DMS79 (cell line): Measurements from ENCODE around the gene ARHGEF7.
"Not testable (repeated sequence)": the region's sequence is repeated elsewhere in the genome, so short reads cannot be mapped to it uniquely, and the experiment has no call there.

ENCODE experiments used
- DNase-seq: peaks from one replicate; lab custom pipeline; 2025; lab: John Stamatoyannopoulos, UW

ARHGEF7 gene

GRCh38 chr13:111115061-111115964, at the start of gene ARHGEF7:
Gene ARHGEF7 (plus strand): TSS chr13:111115310. CDS start chr13:111115527, 217 bp downstream.
- peak; percentile 52 for DNase-seq

- no peak for DNase-seq
Observed at GRCh38 chr13:111065698-111066097, 49.4 kb upstream of the ARHGEF7 start.

GRCh38 chr13:111066544-111066943, 48.6 kb upstream of the ARHGEF7 start:
- no peak for DNase-seq

- no peak for DNase-seq
Observed at GRCh38 chr13:111068009-111068350, 47.1 kb upstream of the ARHGEF7 start.

GRCh38 chr13:111071120-111071519, 44.0 kb upstream of the ARHGEF7 start:
- DNase-seq: not testable (repeated sequence)

GRCh38 chr13:111071526-111071925, 43.6 kb upstream of the ARHGEF7 start:
- not testable (repeated sequence) for DNase-seq

- no peak for DNase-seq
Observed at GRCh38 chr13:111074826-111075225, 40.3 kb upstream of the ARHGEF7 start.

- DNase-seq: no peak
Observed at GRCh38 chr13:111076155-111077013, 38.7 kb upstream of the ARHGEF7 start.

GRCh38 chr13:111079375-111079774, 35.7 kb upstream of the ARHGEF7 start:
- DNase-seq: no peak

- no peak for DNase-seq
Observed at GRCh38 chr13:111080642-111081041, 34.5 kb upstream of the ARHGEF7 start.

GRCh38 chr13:111082240-111082639, 32.9 kb upstream of the ARHGEF7 start:
- no peak for DNase-seq

- not testable (repeated sequence) for DNase-seq
Observed at GRCh38 chr13:111082769-111083168, 32.3 kb upstream of the ARHGEF7 start.

- DNase-seq: not testable (repeated sequence)
Observed at GRCh38 chr13:111083693-111084092, 31.4 kb upstream of the ARHGEF7 start.

GRCh38 chr13:111090169-111090568, 24.9 kb upstream of the ARHGEF7 start:
- DNase-seq: no peak

- no peak for DNase-seq
Observed at GRCh38 chr13:111092685-111093084, 22.4 kb upstream of the ARHGEF7 start.

- no peak for DNase-seq
Observed at GRCh38 chr13:111093136-111093535, 22.0 kb upstream of the ARHGEF7 start.

- no peak for DNase-seq
Observed at GRCh38 chr13:111093634-111094033, 21.5 kb upstream of the ARHGEF7 start.

GRCh38 chr13:111095031-111095840, 19.9 kb upstream of the ARHGEF7 start:
- peak; percentile 88 for DNase-seq

GRCh38 chr13:111095911-111096501, 19.1 kb upstream of the ARHGEF7 start:
- no peak for DNase-seq

- no peak for DNase-seq
Observed at GRCh38 chr13:111099290-111099689, 15.8 kb upstream of the ARHGEF7 start.

- no peak for DNase-seq
Observed at GRCh38 chr13:111110054-111110453, 5.1 kb upstream of the ARHGEF7 start.
